Stomach (tissue), 9 donors: ENCODE measurements around the gene PARP8. TPM values are rescaled to one million over a fixed set of nuclear protein-coding genes. Genes with fewer than 3 reads are reported as not detected.

Source experiments
- DNase-seq, 2 donors: peaks; one replicate each; pipeline versions ENCODE4 v3.0.0 to v3.0.0-alpha.2; 2013 to 2019
- H3K27ac ChIP-seq, 5 donors: fragments of 200-600 bp in 4 of 5; sonication (generic) in 4 of 5; one replicate each; pipeline ENCODE4 v1.5.1; 2013 to 2019; ENCODE audit warnings: mild to moderate bottlenecking in 1 of 5, moderate library complexity in 1 of 5
- H3K27me3 ChIP-seq, 3 donors: fragments of 200-600 bp; sonication (generic); one replicate each; pipeline ENCODE4 v1.5.1; 2017 to 2019; ENCODE audit warnings: mixed run types in 1 of 3
- H3K36me3 ChIP-seq, 4 donors: fragments of 200-600 bp; sonication (generic); 1 replicate in 3 of 4; 2 replicates in 1 of 4; pipeline ENCODE4 v1.5.1; 2016 to 2019
- H3K4me1 ChIP-seq, 4 donors: fragments of 200-600 bp; sonication (generic); one replicate each; pipeline ENCODE4 v1.5.1; 2016 to 2019
- H3K4me3 ChIP-seq, 4 donors: fragments of 200-600 bp; sonication (generic) in 3 of 4; one replicate each; pipeline ENCODE4 v1.5.1; 2016 to 2019; ENCODE audit warnings: mild to moderate bottlenecking in 1 of 4
- H3K9me3 ChIP-seq, 4 donors: fragments of 200-600 bp; sonication (generic); one replicate each; pipeline ENCODE4 v1.5.1; 2016 to 2019
- CTCF ChIP-seq, 7 experiments: fragments of 450-650 bp in 4 of 7; fragments of 200-600 bp in 3 of 7; sonication (generic) in 3 of 7; IDR thresholded peaks; one replicate each; pipeline ENCODE4 v1.5.1; 2016 to 2019; ENCODE audit warnings: antibody characterized with exemption in 7 of 7, control low read depth in 2 of 7, mild to moderate bottlenecking in 1 of 7
- EP300 ChIP-seq: sonication (generic); formaldehyde crosslinking; IDR thresholded peaks from one replicate; pipeline ENCODE4 v1.6.1; 2017; ENCODE audit warnings: antibody characterized with exemption
- POLR2A ChIP-seq, 4 donors: fragments of 450-650 bp; IDR thresholded peaks; one replicate each; pipeline ENCODE4 v1.6.1; 2016; ENCODE audit warnings: antibody characterized with exemption in 4 of 4, control low read depth in 2 of 4, mild to moderate bottlenecking in 1 of 4, moderate library complexity in 1 of 4
- POLR2AphosphoS5 ChIP-seq, 3 donors: sonication (generic); formaldehyde crosslinking; IDR thresholded peaks; one replicate each; pipeline ENCODE4 v1.6.1; 2016; ENCODE audit warnings: antibody characterized with exemption in 3 of 3
- WGBS, 5 donors: extraction: QIAGEN DNeasy Blood & Tissue Kit in 3 of 5; methylation state at CpG; one replicate each; pipeline versions ENCODE4 v1.1.5 to v1.1.7; 2013 to 2018; 5-methylcytosine and 5-hydroxymethylcytosine counted together
- intact Hi-C: fragments of 100-400 bp; cut with DNase I; formaldehyde crosslinking; loops from one replicate; pipeline ENCODE4 v1.15.1; 2023; ENCODE audit warnings: low total_unique reads
- polyA plus RNA-seq, 3 donors: library from polyadenylated mRNA; stranded (reverse); fragments of 200-250 nt; gene quantifications; one replicate each; pipeline ENCODE4 v1.2.3, GENCODE V29; 2013
- total RNA-seq, 5 donors: library from RNA; depleted of rRNA; stranded (reverse); fragments of >200 nt; gene quantifications; one replicate each; pipeline versions ENCODE4 v1.1.0 to v1.2.3, GENCODE V29; 2014 to 2016
- donor health status: healthy with polysubstance abuse.
- donor health status: Bipolar disorder and iron deficiency.
- donor health status: healthy.

Gene PARP8
- total and polyA plus RNA-seq, 8 donors, result 6.7 to 54.2 (median 22.4) TPM

DNA sequence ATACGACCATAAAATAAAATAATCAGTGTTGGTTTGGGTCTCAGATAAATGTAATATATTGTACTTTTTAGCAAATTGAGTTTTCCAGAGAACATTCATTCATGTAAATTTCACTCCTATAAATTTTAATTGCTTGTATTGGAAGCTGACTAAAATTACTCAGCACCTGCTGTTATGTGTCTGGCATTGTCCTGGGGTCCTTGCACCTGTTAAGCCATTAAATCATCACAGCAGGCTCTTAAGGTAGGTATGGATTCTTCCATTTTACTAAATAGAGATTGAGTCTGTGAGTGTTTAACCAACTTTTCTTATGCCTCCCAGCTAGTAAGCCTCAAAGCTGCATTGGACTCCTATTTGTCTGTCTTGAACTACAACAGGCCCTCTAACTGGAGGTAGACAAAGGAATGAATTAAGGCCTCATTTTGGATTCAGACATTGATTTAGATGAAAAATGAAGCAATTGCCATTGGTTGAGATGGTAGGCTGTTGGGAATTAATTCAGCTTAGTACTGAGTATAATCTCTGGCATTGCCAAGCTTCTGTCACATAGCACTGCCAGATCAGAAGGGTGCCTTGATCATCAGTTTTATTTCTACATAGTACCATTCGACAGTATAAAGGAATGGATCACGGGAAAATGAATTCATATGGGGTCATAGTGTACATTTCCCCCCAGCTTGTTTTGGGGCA lies 78.9 kb downstream of the PARP8 start:
- intact Hi-C loops, result no loop called here
- 60 to 77% (median 71%) methylated on average over 3 of the region's 3 CpGs for WGBS, 5 donors

DNA sequence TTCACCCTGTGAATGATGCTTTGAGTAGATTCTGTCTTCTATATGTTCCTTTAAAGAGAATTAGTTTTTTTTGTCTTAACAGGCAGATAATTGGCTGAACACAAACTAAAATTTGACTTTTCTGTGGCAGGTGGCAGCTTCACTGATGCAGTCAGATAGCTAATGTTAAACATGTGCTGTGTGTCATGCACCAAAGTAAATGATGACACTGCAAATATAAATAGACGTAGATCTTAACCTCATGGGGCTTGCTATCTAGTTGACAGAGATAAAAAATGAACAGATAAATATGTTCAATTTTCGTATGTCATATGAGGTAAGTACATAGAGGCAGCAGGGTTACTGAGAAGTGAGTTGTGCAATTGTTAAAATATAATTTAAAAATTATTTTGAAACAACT lies 82.7 kb downstream of the PARP8 start:
- H3K27me3 ChIP-seq, result no peaks in the 10 kb centered on the region
- H3K9me3 ChIP-seq, result no peaks in the 10 kb centered on the region
- 24 to 49% (median 36%) methylated on average over 2 of the region's 2 CpGs for WGBS, 5 donors
- no peak for TF ChIP-seq POLR2AphosphoS5 (IDR thresholded peaks at IDR 0.05)
- TF ChIP-seq EP300, result no peak
- no peak for TF ChIP-seq CTCF (IDR thresholded peaks at IDR 0.05)
- intact Hi-C loops, result no loop called here
- no peak overlapping the region for H3K27ac ChIP-seq
- no peak overlapping the region for H3K4me3 ChIP-seq
- H3K4me1 ChIP-seq, result peaks cover 6 to 49% (median 31%) of the 10 kb centered on the region in 4 donors
- DNase-seq, result no peak
- H3K36me3 ChIP-seq, result no peaks in the 10 kb centered on the region

More for the DNA sequence above, 78.9 kb downstream of the PARP8 start:
- Histone ChIP-seq H3K27ac (peak overlapping the region in 4 of 5 donors; percentile 26 to 72 (median 60)), H3K4me3 (peak overlapping the region in 3 of 4 donors; percentile 20 to 27 (median 27)), H3K36me3 (no peaks in the 10 kb centered on the region), H3K4me1 (peaks cover 6 to 67% (median 32%) of the 10 kb centered on the region in 4 donors), H3K9me3 (no peaks in the 10 kb centered on the region), H3K27me3 (no peaks in the 10 kb centered on the region)
- TF ChIP-seq EP300, result no peak
- no peak for TF ChIP-seq POLR2A (IDR thresholded peaks at IDR 0.05)
- TF ChIP-seq POLR2AphosphoS5 (IDR thresholded peaks at IDR 0.05), result no peak
- TF ChIP-seq CTCF (IDR thresholded peaks at IDR 0.05), result no peak
- no peak for DNase-seq

DNA sequence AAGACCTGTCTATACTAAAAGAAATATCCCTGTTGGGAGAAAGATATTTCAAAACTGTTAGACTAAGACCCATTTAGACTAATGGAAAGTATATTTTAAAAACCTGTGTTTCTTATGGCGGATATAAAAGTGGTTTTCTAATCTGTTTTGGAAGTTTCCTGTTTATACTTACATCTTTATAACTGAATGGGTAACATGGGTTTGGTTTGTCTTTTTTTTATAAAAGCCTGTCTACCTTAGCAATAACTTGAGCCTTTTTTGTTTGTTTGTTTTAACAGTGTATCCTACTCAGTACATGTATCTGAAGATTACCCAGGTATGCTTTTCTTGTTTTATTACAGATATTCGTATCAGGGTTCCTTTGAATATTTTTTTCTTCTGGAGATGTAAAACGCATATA lies 83.4 kb downstream of the PARP8 start:
- no peaks in the 10 kb centered on the region for H3K9me3 ChIP-seq
- no peak for DNase-seq
- H3K4me1 ChIP-seq, result peaks cover 6 to 42% (median 27%) of the 10 kb centered on the region in 4 donors
- no peaks in the 10 kb centered on the region for H3K27me3 ChIP-seq
- no peak overlapping the region for H3K4me3 ChIP-seq
- H3K36me3 ChIP-seq, result no peaks in the 10 kb centered on the region
- H3K27ac ChIP-seq, result peak overlapping the region in 1 of 5 donors; percentile 8
- TF ChIP-seq POLR2A (IDR thresholded peaks at IDR 0.05), result no peak
- TF ChIP-seq EP300, result no peak
- TF ChIP-seq CTCF (IDR thresholded peaks at IDR 0.05), result no peak
- TF ChIP-seq POLR2AphosphoS5 (IDR thresholded peaks at IDR 0.05), result no peak
- 46 to 68% (median 63%) methylated on average over 3 of the region's 3 CpGs for WGBS, 5 donors
- intact Hi-C loops, result no loop called here

DNA sequence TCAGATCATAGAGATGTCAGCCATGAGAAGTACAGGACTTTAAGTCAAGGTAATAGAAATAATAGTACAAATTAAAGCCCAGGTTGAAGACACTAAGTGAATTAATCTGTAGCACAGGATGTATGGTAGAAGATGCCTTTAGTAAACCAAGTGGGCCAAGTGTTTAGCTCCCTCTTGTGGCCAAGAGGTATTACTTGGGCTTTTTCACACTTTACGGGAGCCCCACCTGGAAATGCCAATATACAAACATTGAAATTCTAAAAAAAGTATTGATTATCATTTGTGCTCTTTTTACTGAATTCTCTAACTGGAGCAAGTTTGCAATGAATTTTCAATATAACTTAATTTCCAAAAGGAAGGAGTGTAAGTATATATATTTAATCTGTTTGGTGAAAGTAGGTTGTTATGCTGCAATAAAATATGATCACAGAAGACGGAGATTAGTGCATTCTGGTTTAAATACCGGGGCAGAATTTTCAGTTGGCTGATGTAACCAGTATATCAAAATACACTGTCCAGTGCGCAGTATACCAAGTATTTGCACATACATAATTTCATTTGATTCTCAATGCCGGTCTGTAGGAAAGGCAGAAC lies 84.7 kb downstream of the PARP8 start:
- Histone ChIP-seq H3K27ac (no peak overlapping the region), H3K9me3 (no peaks in the 10 kb centered on the region), H3K4me3 (no peak overlapping the region), H3K27me3 (no peaks in the 10 kb centered on the region), H3K4me1 (peaks cover 0 to 29% (median 16%) of the 10 kb centered on the region in 4 donors), H3K36me3 (no peaks in the 10 kb centered on the region)
- peak in 1 of 2 donors; percentile 76 for DNase-seq
- intact Hi-C loops, result no loop called here
- 65 to 73% (median 71%) methylated on average over 5 of the region's 5 CpGs for WGBS, 5 donors
- TF ChIP-seq POLR2AphosphoS5 (IDR thresholded peaks at IDR 0.05), result peak in 1 of 3 donors; percentile 46
- no peak for TF ChIP-seq EP300
- TF ChIP-seq CTCF (IDR thresholded peaks at IDR 0.05), result peak in 5 of 7 experiments; percentile 21 to 75 (median 67)
